ENCODE results near the gene NUP37. TPM values are rescaled to one million over a fixed set of nuclear protein-coding genes. Genes with fewer than 3 reads are reported as not detected.
"Not testable (repeated sequence)": the region's sequence is repeated elsewhere in the genome, so short reads cannot be mapped to it uniquely, and the experiment has no call there.

Gene NUP37
- total and polyA plus RNA-seq, 2 experiments from 2014 or later, result 68.7 to 79.4 TPM

GRCh38 chr12:102093319-102093718 is 26.6 kb downstream of the NUP37 start (continued):
- TF ChIP-seq ZNF462 (CRISPR knock-in tag; IDR thresholded peaks at IDR 0.05) (no peak), CTCF (conservative IDR thresholded peaks at IDR 0.05; ENCODE audit: low read depth in 2 of 2) (no peak), ZNF114 (CRISPR knock-in tag; IDR thresholded peaks at IDR 0.05) (no peak)

GRCh38 chr12:102089228-102089835 is 30.6 kb downstream of the NUP37 start:
- H3K4me1 Mint-ChIP-seq; H3K27ac ChIP-seq (ENCODE audit: low read depth): not testable (repeated sequence)
- H3K36me3 Mint-ChIP-seq (ENCODE audit: low read depth), result peaks cover 38% of the 10 kb centered on the region

More at GRCh38 chr12:102089228-102089835, 30.6 kb downstream of the NUP37 start:
- not testable (repeated sequence) for H3K36me3 ChIP-seq (ENCODE audit: insufficient read depth); H3K79me2 ChIP-seq (replicated peaks; ENCODE audit: insufficient read depth); DNase-seq (ENCODE audit: low spot score); H3K4me3 ChIP-seq; H2AFZ ChIP-seq; H3F3A ChIP-seq (replicated peaks; ENCODE audit: low read depth); H3K9me2 ChIP-seq (ENCODE audit: insufficient read depth); ATAC-seq; H3K27me3 Mint-ChIP-seq (ENCODE audit: insufficient read depth, low read depth, poor library complexity); H4K20me1 ChIP-seq (replicated peaks; ENCODE audit: insufficient read depth); H3K27me3 ChIP-seq (ENCODE audit: insufficient read depth); H3K4me3 Mint-ChIP-seq; H3K4me2 ChIP-seq; H3K4me1 ChIP-seq (ENCODE audit: insufficient read depth); H3K27ac Mint-ChIP-seq
- H3K9me3 Mint-ChIP-seq, result peaks cover 15% of the 10 kb centered on the region
